GM12878 (cell line): ENCODE results near the gene EFCAB8. TPM values are rescaled to one million over a fixed set of nuclear protein-coding genes. Genes with fewer than 3 reads are reported as not detected.

Experiments used
- ATAC-seq: fragments of 200-7000 bp; cut with Tn5 transposase; 3 replicates; pipeline ENCODE4 v1.9.1; 2020; ENCODE audit warnings: mild to moderate bottlenecking, moderate library complexity
- BruUV-seq: library from RNA; stranded (reverse); fragments of 400-500 nt; replicated peaks from 2 replicates; lab custom pipeline; 2021; lab: Mats Ljungman, UMichigan
- CTCF ChIA-PET: fragments of 300-600 bp; sonication (Branson Sonifier 250); formaldehyde crosslinking; extraction: SDS; loops from one replicate; lab custom pipeline; 2021; ENCODE audit warnings: inconsistent platforms; lab: Yijun Ruan, JAX
- POLR2A ChIA-PET: fragments of 350-600 bp; formaldehyde crosslinking; extraction: SDS; loops from one replicate; lab custom pipeline; 2021; ENCODE audit warnings: inconsistent platforms; lab: Charles Lee
- RAD21 ChIA-PET: fragments of 300-600 bp; sonication (Branson Sonifier 250); formaldehyde crosslinking; loops from one replicate; lab custom pipeline; 2023; ENCODE audit warnings: antibody characterized with exemption; ENCODE audit not compliant: unreplicated experiment; lab: Charles Lee
- SMC1A ChIA-PET: fragments of 300-600 bp; sonication (Branson Sonifier 250); formaldehyde crosslinking; loops from one replicate; lab custom pipeline; 2023; ENCODE audit not compliant: unreplicated experiment, uncharacterized antibody; lab: Charles Lee
- DNase-seq: peaks from one replicate; pipeline ENCODE4 v3.0.0-alpha.2; 2011; ENCODE audit warnings: low read depth, low spot score
- FAIRE-seq: peaks from 3 replicates; lab custom pipeline; 2011; peaks lifted over from hg19 to GRCh38; lab: Jason Lieb, UNC
- H2AFZ ChIP-seq: 2 replicates; pipeline ENCODE4 v1.6.0; 2011; ENCODE audit warnings: low read depth, low read length, control low read depth; ENCODE audit not compliant: control insufficient read depth
- H3K27ac ChIP-seq: 2 replicates; pipeline ENCODE4 v1.5.1; 2011; ENCODE audit warnings: control low read depth; ENCODE audit not compliant: control insufficient read depth, insufficient read depth
- H3K27me3 ChIP-seq, 2 experiments: replicated peaks in 1 of 2; 2 replicates each; pipeline versions ENCODE4 v1.6.0 to v1.6.1; 2011; ENCODE audit warnings: low read length in 1 of 2; ENCODE audit not compliant: control insufficient read depth in 2 of 2, insufficient read depth in 2 of 2
- H3K36me3 ChIP-seq, 2 experiments: 2 replicates each; pipeline ENCODE4 v1.5.1; 2011; ENCODE audit warnings: low read length in 1 of 2; ENCODE audit not compliant: control insufficient read depth in 2 of 2, insufficient read depth in 2 of 2
- H3K4me1 ChIP-seq: 2 replicates; pipeline ENCODE4 v1.6.1; 2011; ENCODE audit warnings: mild to moderate bottlenecking, low read length, moderate library complexity, mixed read lengths; ENCODE audit not compliant: control insufficient read depth, insufficient read depth
- H3K4me2 ChIP-seq: 2 replicates; pipeline ENCODE4 v1.6.0; 2011; ENCODE audit warnings: control low read depth; ENCODE audit not compliant: control insufficient read depth, insufficient read depth
- H3K4me3 ChIP-seq: fragments of 200-600 bp; sonication (generic); 2 replicates; pipeline ENCODE4 v1.5.1; 2016
- H3K79me2 ChIP-seq: 2 replicates; pipeline ENCODE4 v1.6.0; 2011; ENCODE audit warnings: low read length; ENCODE audit not compliant: control insufficient read depth, insufficient read depth
- H3K9ac ChIP-seq: 2 replicates; pipeline ENCODE4 v1.8.0; 2011; ENCODE audit warnings: low read length, control low read depth, mixed read lengths; ENCODE audit not compliant: control insufficient read depth, insufficient read depth
- H3K9me3 ChIP-seq: replicated peaks from 3 replicates; pipeline ENCODE4 v1.5.1; 2011; ENCODE audit warnings: mild to moderate bottlenecking, low read length; ENCODE audit not compliant: control insufficient read depth, insufficient read depth
- H4K20me1 ChIP-seq: 2 replicates; pipeline ENCODE4 v1.6.0; 2011; ENCODE audit not compliant: control insufficient read depth, insufficient read depth
- CBX5 ChIP-seq: sonication (generic); IDR thresholded peaks from 2 replicates; pipeline ENCODE4 v1.6.1; 2016; ENCODE audit warnings: low read depth, moderate library complexity, mild to moderate bottlenecking, inconsistent platforms
- CREM ChIP-seq: IDR thresholded peaks from 2 replicates; pipeline ENCODE4 v1.6.1; 2014; ENCODE audit warnings: antibody characterized with exemption, low read depth
- IKZF1 ChIP-seq: fragments of 450-650 bp; conservative IDR thresholded peaks from 2 replicates; pipeline ENCODE4 v1.6.1; 2017; ENCODE audit warnings: antibody characterized with exemption, mild to moderate bottlenecking
- JUND ChIP-seq: IDR thresholded peaks from 2 replicates; pipeline ENCODE4 v1.6.1; 2012; ENCODE audit warnings: low read depth, mild to moderate bottlenecking, low read length, improper control_type of control experiment, moderate library complexity
- NFYA ChIP-seq: IDR thresholded peaks from 2 replicates; pipeline ENCODE4 v1.6.1; 2011; ENCODE audit warnings: low read depth, mild to moderate bottlenecking, low read length, improper control_type of control experiment, borderline replicate concordance
- RBBP5 ChIP-seq: fragments of 200-600 bp; sonication (generic); conservative IDR thresholded peaks from 2 replicates; pipeline ENCODE4 v1.6.1; 2016
- SP1 ChIP-seq: IDR thresholded peaks from one replicate; pipeline ENCODE4 v1.6.1; 2011; ENCODE audit warnings: low read depth, low read length
- SPI1 ChIP-seq: IDR thresholded peaks from 2 replicates; pipeline ENCODE4 v1.6.1; 2011; ENCODE audit warnings: low read depth, mild to moderate bottlenecking, low read length, moderate library complexity, borderline replicate concordance; ENCODE audit not compliant: insufficient read depth
- TAF1 ChIP-seq: IDR thresholded peaks from 2 replicates; pipeline ENCODE4 v1.6.1; 2011; ENCODE audit warnings: mild to moderate bottlenecking, low read depth, low read length, borderline replicate concordance
- WGBS: methylation state at CpG from one replicate; pipeline ENCODE4 v1.1.6; 2016; ENCODE audit warnings: low lambda C conversion rate; ENCODE audit not compliant: insufficient replicate concordance, insufficient coverage; ENCODE audit errors: missing lambda C conversion rate; 5-methylcytosine and 5-hydroxymethylcytosine counted together
- in situ Hi-C: fragments of 300-500 bp; cut with MboI; formaldehyde crosslinking; loops from 9 replicates; pipeline ENCODE4 v1.14.3; 2018; ENCODE audit warnings: mixed read lengths
- intact Hi-C: fragments of 100-400 bp; cut with micrococcal nuclease; formaldehyde crosslinking; loops from one replicate; pipeline ENCODE4 v1.14.2; 2022; ENCODE audit not compliant: unreplicated experiment
- polyA plus RNA-seq, 11 experiments: library from polyadenylated mRNA; depleted of rRNA in 4 of 11; unstranded in 6 of 11; stranded (reverse) in 5 of 11; fragments of >200 nt; fragmentation: Nextera tagmentation in 4 of 11; fragmentation: Illumina TruSeq in 1 of 11; extraction: Ambion mirVana in 4 of 11; extraction: Trizol in 1 of 11; gene quantifications; 1 replicate in 1 of 11; 2 replicates in 10 of 11; pipeline versions ENCODE4 v1.2.1 to v1.2.3, GENCODE V29; 2011 to 2016; ENCODE audit warnings: inconsistent platforms in 2 of 11, missing spikeins in 2 of 11, low read depth in 1 of 11
- total RNA-seq, 4 experiments: library from RNA; depleted of rRNA in 3 of 4; stranded (reverse); fragments of >200 nt in 3 of 4; fragmentation: Illumina TruSeq in 1 of 4; extraction: Trizol in 1 of 4; gene quantifications; 2 replicates each; pipeline versions ENCODE4 v1.2.1 to v1.2.3, GENCODE V29; 2013 to 2021
- TF ChIP-seq, protein P1 (sequence below): IDR thresholded peaks from 2 replicates; pipeline ENCODE4 v1.6.1; 2012; ENCODE audit warnings: low read depth, low read length, improper control_type of control experiment
- TF ChIP-seq, protein P2 (sequence below): fragments of 450-650 bp; IDR thresholded peaks from 2 replicates; pipeline ENCODE4 v1.6.1; 2018; ENCODE audit warnings: borderline replicate concordance, mild to moderate bottlenecking; ENCODE audit not compliant: partially characterized antibody
- TF ChIP-seq, protein P3 (sequence below): IDR thresholded peaks from 2 replicates; pipeline ENCODE4 v1.6.1; 2012; ENCODE audit warnings: low read length, inconsistent platforms
- TF ChIP-seq, protein P4 (sequence below): IDR thresholded peaks from 2 replicates; pipeline ENCODE4 v1.6.1; 2012; ENCODE audit warnings: low read depth, low read length, improper control_type of control experiment

EFCAB8 gene
- total and polyA plus RNA-seq, 10 of the 15 experiments (the other 5 are each of a cell fraction or from before 2014, with no cell fraction given): 0.04 to 0.18 (median 0.06) TPM; not detected in 4

DNA sequence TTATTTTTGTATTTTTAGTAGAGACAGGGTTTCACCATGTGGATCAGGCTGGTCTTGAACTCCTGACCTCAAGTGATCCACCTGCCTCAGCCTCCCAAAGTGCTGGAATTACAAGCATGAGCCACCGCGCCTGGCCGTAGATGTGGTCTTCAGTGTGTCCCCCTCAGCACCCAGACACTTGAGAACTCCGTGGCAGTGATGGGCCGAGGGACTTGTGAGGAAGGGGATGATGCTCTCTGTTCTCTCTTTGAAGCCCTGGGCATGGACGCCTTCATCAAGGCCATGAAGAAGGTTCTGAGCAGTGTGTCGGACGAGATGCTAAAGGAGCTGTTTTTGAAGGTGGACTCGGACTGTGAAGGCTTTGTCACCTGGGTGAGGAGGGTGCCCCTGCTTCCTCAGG is 16.9 kb downstream of the EFCAB8 start:
- no peak for FAIRE-seq
- Histone ChIP-seq H2AFZ (no peak overlapping the region), H3K36me3 (no peaks in the 10 kb centered on the region)
- CTCF ChIA-PET: interaction anchor here (0.9 kb wide), 1 partner anchor 97 kb away, joined by 3 read pairs; no protein-coding TSS in a partner anchor
- no peak for ATAC-seq
- WGBS: 76% methylated on average over 9 of the region's 9 CpGs
- TF ChIP-seq IKZF1 (no peak), CBX5 (no peak), CREM (no peak), SP1 (no peak), TAF1 (no peak), SPI1 (no peak), RBBP5 (no peak), JUND (no peak), NFYA (no peak)
- TF ChIP-seq, protein P1, sequence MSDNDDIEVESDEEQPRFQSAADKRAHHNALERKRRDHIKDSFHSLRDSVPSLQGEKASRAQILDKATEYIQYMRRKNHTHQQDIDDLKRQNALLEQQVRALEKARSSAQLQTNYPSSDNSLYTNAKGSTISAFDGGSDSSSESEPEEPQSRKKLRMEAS: no peak
- TF ChIP-seq, protein P2, sequence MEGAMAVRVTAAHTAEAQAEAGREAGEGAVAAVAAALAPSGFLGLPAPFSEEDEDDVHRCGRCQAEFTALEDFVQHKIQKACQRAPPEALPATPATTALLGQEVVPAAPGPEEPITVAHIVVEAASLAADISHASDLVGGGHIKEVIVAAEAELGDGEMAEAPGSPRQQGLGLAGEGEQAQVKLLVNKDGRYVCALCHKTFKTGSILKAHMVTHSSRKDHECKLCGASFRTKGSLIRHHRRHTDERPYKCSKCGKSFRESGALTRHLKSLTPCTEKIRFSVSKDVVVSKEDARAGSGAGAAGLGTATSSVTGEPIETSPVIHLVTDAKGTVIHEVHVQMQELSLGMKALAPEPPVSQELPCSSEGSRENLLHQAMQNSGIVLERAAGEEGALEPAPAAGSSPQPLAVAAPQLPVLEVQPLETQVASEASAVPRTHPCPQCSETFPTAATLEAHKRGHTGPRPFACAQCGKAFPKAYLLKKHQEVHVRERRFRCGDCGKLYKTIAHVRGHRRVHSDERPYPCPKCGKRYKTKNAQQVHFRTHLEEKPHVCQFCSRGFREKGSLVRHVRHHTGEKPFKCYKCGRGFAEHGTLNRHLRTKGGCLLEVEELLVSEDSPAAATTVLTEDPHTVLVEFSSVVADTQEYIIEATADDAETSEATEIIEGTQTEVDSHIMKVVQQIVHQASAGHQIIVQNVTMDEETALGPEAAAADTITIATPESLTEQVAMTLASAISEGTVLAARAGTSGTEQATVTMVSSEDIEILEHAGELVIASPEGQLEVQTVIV: no peak
- TF ChIP-seq, protein P3, sequence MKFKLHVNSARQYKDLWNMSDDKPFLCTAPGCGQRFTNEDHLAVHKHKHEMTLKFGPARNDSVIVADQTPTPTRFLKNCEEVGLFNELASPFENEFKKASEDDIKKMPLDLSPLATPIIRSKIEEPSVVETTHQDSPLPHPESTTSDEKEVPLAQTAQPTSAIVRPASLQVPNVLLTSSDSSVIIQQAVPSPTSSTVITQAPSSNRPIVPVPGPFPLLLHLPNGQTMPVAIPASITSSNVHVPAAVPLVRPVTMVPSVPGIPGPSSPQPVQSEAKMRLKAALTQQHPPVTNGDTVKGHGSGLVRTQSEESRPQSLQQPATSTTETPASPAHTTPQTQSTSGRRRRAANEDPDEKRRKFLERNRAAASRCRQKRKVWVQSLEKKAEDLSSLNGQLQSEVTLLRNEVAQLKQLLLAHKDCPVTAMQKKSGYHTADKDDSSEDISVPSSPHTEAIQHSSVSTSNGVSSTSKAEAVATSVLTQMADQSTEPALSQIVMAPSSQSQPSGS: no peak
- TF ChIP-seq, protein P4, sequence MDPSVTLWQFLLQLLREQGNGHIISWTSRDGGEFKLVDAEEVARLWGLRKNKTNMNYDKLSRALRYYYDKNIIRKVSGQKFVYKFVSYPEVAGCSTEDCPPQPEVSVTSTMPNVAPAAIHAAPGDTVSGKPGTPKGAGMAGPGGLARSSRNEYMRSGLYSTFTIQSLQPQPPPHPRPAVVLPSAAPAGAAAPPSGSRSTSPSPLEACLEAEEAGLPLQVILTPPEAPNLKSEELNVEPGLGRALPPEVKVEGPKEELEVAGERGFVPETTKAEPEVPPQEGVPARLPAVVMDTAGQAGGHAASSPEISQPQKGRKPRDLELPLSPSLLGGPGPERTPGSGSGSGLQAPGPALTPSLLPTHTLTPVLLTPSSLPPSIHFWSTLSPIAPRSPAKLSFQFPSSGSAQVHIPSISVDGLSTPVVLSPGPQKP: no peak
- TF ChIP-seq, all 136 proteins: peak for 0
- in situ Hi-C loops (no loop called here), intact Hi-C loops (no loop called here)
- no peak overlapping the region for H3K4me2 ChIP-seq
- ChIA-PET SMC1A (no interaction called here), POLR2A (no interaction called here), RAD21 (no interaction called here)
- no peak for DNase-seq
- no peaks in the 10 kb centered on the region for H3K4me1 ChIP-seq
- no peak overlapping the region for H3K4me3 ChIP-seq
- no peaks in the 10 kb centered on the region for H3K27me3 ChIP-seq
- H3K27ac ChIP-seq: no peak overlapping the region
- no peaks in the 10 kb centered on the region for H3K79me2 ChIP-seq
- H4K20me1 ChIP-seq: no peaks in the 10 kb centered on the region
- no peaks in the 10 kb centered on the region for H3K9me3 ChIP-seq
- BruUV-seq: no TSS peak
- no peak overlapping the region for H3K9ac ChIP-seq
